AG04449 (cell line): ENCODE data around the gene ELK4.

Source experiments
- CTCF ChIA-PET: fragments of 350-600 bp; formaldehyde crosslinking; extraction: SDS; loops from one replicate; lab custom pipeline; 2021; ENCODE audit warnings: antibody characterized with exemption; lab: Yijun Ruan, JAX
- POLR2A ChIA-PET: fragments of 400-600, 350-600 bp; formaldehyde crosslinking; extraction: SDS; loops from one replicate; lab custom pipeline; 2020; ENCODE audit warnings: antibody characterized with exemption, inconsistent platforms; lab: Yijun Ruan, JAX
- DNase-seq: peaks from one replicate; pipeline ENCODE4 v3.0.0-alpha.2; 2010; ENCODE audit warnings: low read depth, low spot score
- H3K4me3 ChIP-seq: 2 replicates; pipeline ENCODE4 v1.5.1; 2011; ENCODE audit warnings: low read depth, mild to moderate bottlenecking, control low read depth, low read length
- TF ChIP-seq, protein P1 (sequence below): IDR thresholded peaks from one replicate; pipeline ENCODE4 v1.5.1; 2011; ENCODE audit warnings: mild to moderate bottlenecking, moderate library complexity, low read length, control low read depth, inconsistent platforms; ENCODE audit not compliant: insufficient read depth; ENCODE audit errors: missing control alignments

The ELK4 gene

DNA sequence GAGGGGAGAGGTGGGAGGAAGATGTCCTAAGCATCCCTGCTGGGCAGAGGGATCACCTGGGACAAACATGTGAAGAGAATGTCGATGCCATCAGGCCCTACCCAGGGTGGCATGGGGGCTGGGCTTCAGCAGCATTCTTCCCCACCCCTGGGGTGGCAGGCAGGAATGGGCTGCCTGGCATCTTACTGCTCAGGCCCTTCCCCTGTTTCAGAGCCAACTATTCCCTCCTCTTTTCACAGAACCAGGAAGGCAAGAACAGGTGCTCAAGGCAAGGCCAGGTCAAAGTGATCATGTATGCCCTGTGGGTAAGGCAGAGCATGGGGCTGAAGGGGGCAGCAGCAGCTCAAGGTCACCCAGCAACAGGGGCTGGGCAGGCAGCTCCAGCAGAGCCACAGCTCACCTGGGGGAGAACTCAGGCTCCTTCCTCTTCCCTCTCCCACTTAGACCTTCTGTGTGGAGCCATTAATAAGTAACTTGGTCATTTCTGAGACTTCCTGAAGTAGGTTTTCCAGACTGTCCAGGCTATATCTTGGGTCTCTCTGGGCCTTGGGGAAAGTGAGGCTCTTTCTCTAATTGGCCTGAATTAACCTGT, 56.4 kb downstream of the ELK4 start:
- TF ChIP-seq, protein P1, sequence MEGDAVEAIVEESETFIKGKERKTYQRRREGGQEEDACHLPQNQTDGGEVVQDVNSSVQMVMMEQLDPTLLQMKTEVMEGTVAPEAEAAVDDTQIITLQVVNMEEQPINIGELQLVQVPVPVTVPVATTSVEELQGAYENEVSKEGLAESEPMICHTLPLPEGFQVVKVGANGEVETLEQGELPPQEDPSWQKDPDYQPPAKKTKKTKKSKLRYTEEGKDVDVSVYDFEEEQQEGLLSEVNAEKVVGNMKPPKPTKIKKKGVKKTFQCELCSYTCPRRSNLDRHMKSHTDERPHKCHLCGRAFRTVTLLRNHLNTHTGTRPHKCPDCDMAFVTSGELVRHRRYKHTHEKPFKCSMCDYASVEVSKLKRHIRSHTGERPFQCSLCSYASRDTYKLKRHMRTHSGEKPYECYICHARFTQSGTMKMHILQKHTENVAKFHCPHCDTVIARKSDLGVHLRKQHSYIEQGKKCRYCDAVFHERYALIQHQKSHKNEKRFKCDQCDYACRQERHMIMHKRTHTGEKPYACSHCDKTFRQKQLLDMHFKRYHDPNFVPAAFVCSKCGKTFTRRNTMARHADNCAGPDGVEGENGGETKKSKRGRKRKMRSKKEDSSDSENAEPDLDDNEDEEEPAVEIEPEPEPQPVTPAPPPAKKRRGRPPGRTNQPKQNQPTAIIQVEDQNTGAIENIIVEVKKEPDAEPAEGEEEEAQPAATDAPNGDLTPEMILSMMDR: no peak
- H3K4me3 ChIP-seq: no peak overlapping the region
- ChIA-PET CTCF (interaction anchor here (0.9 to 1.6 kb wide), 3 partner anchors 10 to 17 kb away, joined by 3 to 8 read pairs (median 6); no protein-coding TSS in a partner anchor), POLR2A (no interaction called here)
- DNase-seq: no peak

DNA sequence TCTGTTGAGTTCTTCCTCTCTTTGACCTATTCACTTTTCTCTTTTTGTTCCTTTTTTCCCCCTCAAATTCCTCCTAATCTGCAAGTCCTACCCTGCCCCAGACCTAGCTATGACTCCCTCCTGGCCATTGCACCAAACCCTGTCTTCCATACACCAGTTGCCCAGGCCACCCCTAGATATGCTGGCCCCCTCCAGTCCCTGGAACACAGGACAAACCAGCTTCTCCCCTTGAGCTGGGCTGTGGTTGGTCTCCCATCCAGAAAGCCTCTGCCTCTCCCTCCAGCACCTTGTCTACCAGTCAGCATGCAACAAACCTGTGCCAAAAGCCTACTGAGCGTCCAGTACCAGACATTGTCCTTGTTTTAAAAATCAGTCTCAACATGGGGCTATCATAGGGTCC, 59.4 kb downstream of the ELK4 start:
- no peak overlapping the region for H3K4me3 ChIP-seq
- ChIA-PET POLR2A (no interaction called here), CTCF (interaction anchor here (0.8 to 3.9 kb wide), 4 partner anchors 21 to 86 kb away, joined by 3 to 17 read pairs (median 6); no protein-coding TSS in a partner anchor)
- TF ChIP-seq, protein P1: no peak
- no peak for DNase-seq

GRCh38 chr1:205571747-205572146, 60.1 kb downstream of the ELK4 start:
- DNase-seq: no peak
- ChIA-PET POLR2A (no interaction called here), CTCF (interaction anchor here (0.8 to 3.9 kb wide), 6 partner anchors 8 to 87 kb away, joined by 3 to 17 read pairs (median 6); no protein-coding TSS in a partner anchor)
- no peak overlapping the region for H3K4me3 ChIP-seq
- TF ChIP-seq, protein P1: no peak

- ChIA-PET POLR2A (no interaction called here), CTCF (interaction anchor here (0.8 to 3.9 kb wide), 7 partner anchors 9 to 88 kb away, joined by 3 to 17 read pairs (median 3); no protein-coding TSS in a partner anchor)
- no peak for DNase-seq
- TF ChIP-seq, protein P1: no peak
- H3K4me3 ChIP-seq: no peak overlapping the region
These were observed 60.8 kb downstream of the ELK4 start for GRCh38 chr1:205570796-205571537.

GRCh38 chr1:205570173-205570501, 61.7 kb downstream of the ELK4 start:
- ChIA-PET POLR2A (no interaction called here), CTCF (interaction anchor here (0.8 to 3.9 kb wide), 7 partner anchors 11 to 89 kb away, joined by 3 to 17 read pairs (median 4); no protein-coding TSS in a partner anchor)
- TF ChIP-seq, protein P1: no peak
- no peak for DNase-seq
- no peak overlapping the region for H3K4me3 ChIP-seq
